ENCODE results near the gene B9D1. TPM values are rescaled to one million over a fixed set of nuclear protein-coding genes. Genes with fewer than 3 reads are reported as not detected.

The B9D1 gene
- total and polyA plus RNA-seq, 2 experiments from 2014 or later = 29.6 to 30.8 TPM

GRCh38 chr17:19312406-19312805 is 50.1 kb downstream of the B9D1 start:
- no peak for TF ChIP-seq CTCF (IDR thresholded peaks at IDR 0.05; ENCODE audit: poor library complexity)
- TF ChIP-seq EZH2 (IDR thresholded peaks at IDR 0.05; ENCODE audit: borderline replicate concordance) = no peak
- no peak for TF ChIP-seq EZH2phosphoT487 (IDR thresholded peaks at IDR 0.05; ENCODE audit: low read depth, severe bottlenecking, unreplicated experiment)
- H3K4me2 ChIP-seq = no peak overlapping the region
- no peaks in the 10 kb centered on the region for H3K79me2 ChIP-seq
- H3K27me3 ChIP-seq = no peaks in the 10 kb centered on the region
- DNase-seq (ENCODE audit: low spot score) = no peak
- WGBS (ENCODE audit: low lambda C conversion rate, missing lambda C conversion rate) = 97% methylated on average over 7 of the region's 7 CpGs
- no peak overlapping the region for H3K27ac ChIP-seq
- H2AFZ ChIP-seq = no peak overlapping the region
- H3K36me3 ChIP-seq (replicated peaks; ENCODE audit: insufficient read depth, low read depth) = no peaks in the 10 kb centered on the region
- H4K20me1 ChIP-seq (ENCODE audit: insufficient read depth, poor library complexity, severe bottlenecking) = no peaks in the 10 kb centered on the region
- H3K9me3 ChIP-seq (ENCODE audit: low read depth) = no peaks in the 10 kb centered on the region
- no peak overlapping the region for H3K4me3 ChIP-seq
- peaks cover 5% of the 10 kb centered on the region for H3K4me1 ChIP-seq (ENCODE audit: insufficient read depth)
- H3K9me2 ChIP-seq (replicated peaks; ENCODE audit: insufficient read depth) = no peaks in the 10 kb centered on the region

- Histone ChIP-seq H2AFZ (no peak overlapping the region), H3K4me2 (no peak overlapping the region), H3K27me3 (no peaks in the 10 kb centered on the region), H3K4me3 (no peak overlapping the region), H3K9me2 (replicated peaks; ENCODE audit: insufficient read depth) (no peaks in the 10 kb centered on the region), H3K27ac (no peak overlapping the region), H3K9me3 (ENCODE audit: low read depth) (no peaks in the 10 kb centered on the region), H3K79me2 (no peaks in the 10 kb centered on the region), H4K20me1 (ENCODE audit: insufficient read depth, poor library complexity, severe bottlenecking) (no peaks in the 10 kb centered on the region), H3K36me3 (replicated peaks; ENCODE audit: insufficient read depth, low read depth) (no peaks in the 10 kb centered on the region), H3K4me1 (ENCODE audit: insufficient read depth) (no peaks in the 10 kb centered on the region)
- WGBS (ENCODE audit: low lambda C conversion rate, missing lambda C conversion rate) = 88% methylated on average over 6 of the region's 6 CpGs
- no peak for DNase-seq (ENCODE audit: low spot score)
- TF ChIP-seq CTCF (IDR thresholded peaks at IDR 0.05; ENCODE audit: poor library complexity) (no peak), EZH2 (IDR thresholded peaks at IDR 0.05; ENCODE audit: borderline replicate concordance) (no peak)
Observed at GRCh38 chr17:19311421-19312215, 50.9 kb downstream of the B9D1 start.

GRCh38 chr17:19311016-19311415 is 51.5 kb downstream of the B9D1 start:
- no peaks in the 10 kb centered on the region for H3K9me3 ChIP-seq (ENCODE audit: low read depth)
- no peak overlapping the region for H2AFZ ChIP-seq
- H3K9me2 ChIP-seq (replicated peaks; ENCODE audit: insufficient read depth) = no peaks in the 10 kb centered on the region
- no peaks in the 10 kb centered on the region for H3K27me3 ChIP-seq
- DNase-seq (ENCODE audit: low spot score) = no peak
- no peaks in the 10 kb centered on the region for H3K36me3 ChIP-seq (replicated peaks; ENCODE audit: insufficient read depth, low read depth)
- no peak overlapping the region for H3K4me2 ChIP-seq
- H3K4me1 ChIP-seq (ENCODE audit: insufficient read depth) = no peaks in the 10 kb centered on the region
- 96% methylated on average over 5 of the region's 5 CpGs for WGBS (ENCODE audit: low lambda C conversion rate, missing lambda C conversion rate)
- TF ChIP-seq EZH2 (IDR thresholded peaks at IDR 0.05; ENCODE audit: borderline replicate concordance) (no peak), CTCF (IDR thresholded peaks at IDR 0.05; ENCODE audit: poor library complexity) (no peak), EZH2phosphoT487 (IDR thresholded peaks at IDR 0.05; ENCODE audit: low read depth, severe bottlenecking, unreplicated experiment) (no peak)
- no peak overlapping the region for H3K4me3 ChIP-seq
- no peaks in the 10 kb centered on the region for H4K20me1 ChIP-seq (ENCODE audit: insufficient read depth, poor library complexity, severe bottlenecking)
- no peak overlapping the region for H3K27ac ChIP-seq
- no peaks in the 10 kb centered on the region for H3K79me2 ChIP-seq
